ENCODE measurements around the gene KLHL33.

KLHL33 gene

DNA sequence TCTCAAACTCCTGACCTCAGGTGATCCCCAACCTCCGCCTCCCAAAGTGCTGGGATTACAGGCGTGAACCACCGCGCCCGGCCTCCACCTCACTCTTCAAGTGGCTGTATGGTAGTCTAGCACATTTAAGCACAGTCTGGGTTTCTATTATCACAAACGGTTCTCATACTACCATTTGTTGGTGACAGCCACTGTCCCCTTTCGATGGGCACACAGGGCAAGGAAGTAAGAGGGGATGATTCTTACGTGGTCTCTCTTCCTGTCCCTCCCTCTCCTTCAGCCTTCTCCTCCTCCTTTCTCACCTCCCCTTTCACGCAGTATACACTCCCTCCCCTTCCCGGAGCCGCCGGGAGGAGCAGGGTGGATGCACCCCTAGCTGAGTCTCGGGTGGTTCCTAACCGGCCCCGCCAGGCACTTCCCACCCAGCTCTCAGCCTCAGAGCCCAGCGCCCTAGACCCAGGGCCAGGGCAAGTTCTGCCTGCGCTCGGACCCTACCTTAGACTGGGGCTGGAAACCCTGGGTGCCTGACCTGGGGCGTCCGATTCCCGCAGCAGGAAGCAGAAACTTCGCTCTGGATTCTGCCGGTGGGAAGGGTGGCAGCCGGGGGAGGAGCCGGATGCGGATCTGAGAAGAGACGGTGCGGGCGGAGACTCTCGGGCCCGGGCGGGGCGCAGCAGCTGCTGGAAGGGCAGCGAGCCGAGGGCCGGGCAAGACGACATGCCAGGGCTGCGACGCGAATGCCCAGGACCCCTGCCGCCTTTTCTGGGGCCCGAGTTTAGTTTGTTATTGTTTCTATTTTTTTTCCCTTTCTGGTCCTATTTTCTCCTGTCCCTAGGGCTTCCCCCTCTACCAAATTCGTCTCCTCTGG lies 22.9 kb downstream of the KLHL33 start, which contains the start of gene TEP1 (continued):
- TF ChIP-seq ZBTB11 (tag by site-specific recombination; conservative IDR thresholded peaks at IDR 0.05; ENCODE audit: low read depth) (peak; percentile 91), GLI2 (tag by site-specific recombination; IDR thresholded peaks at IDR 0.05; ENCODE audit: borderline replicate concordance, low read depth) (no peak), ZFP41 (tag by site-specific recombination; IDR thresholded peaks at IDR 0.05; ENCODE audit: borderline replicate concordance) (no peak), ZNF596 (tag by site-specific recombination; IDR thresholded peaks at IDR 0.05) (no peak), ZNF776 (tag by site-specific recombination; IDR thresholded peaks at IDR 0.05; ENCODE audit: borderline replicate concordance) (no peak), ZNF530 (tag by site-specific recombination; IDR thresholded peaks at IDR 0.05; ENCODE audit: low read depth) (no peak), ZNF280D (tag by site-specific recombination; IDR thresholded peaks at IDR 0.05) (no peak), GLIS1 (tag by site-specific recombination; IDR thresholded peaks at IDR 0.05) (peak; percentile 57), ZIC2 (tag by site-specific recombination; IDR thresholded peaks at IDR 0.05) (peak; percentile 73), ZNF202 (tag by site-specific recombination; IDR thresholded peaks at IDR 0.05; ENCODE audit: borderline replicate concordance) (no peak), ZNF416 (tag by site-specific recombination; IDR thresholded peaks at IDR 0.05) (no peak), TCF7L2 (IDR thresholded peaks at IDR 0.05; ENCODE audit: borderline replicate concordance, low read depth, low read length) (no peak), ZNF626 (tag by site-specific recombination; IDR thresholded peaks at IDR 0.05) (no peak), KLF7 (tag by site-specific recombination; IDR thresholded peaks at IDR 0.05; ENCODE audit: borderline replicate concordance) (peak; percentile 70)
- TF ChIP-seq, protein P1, sequence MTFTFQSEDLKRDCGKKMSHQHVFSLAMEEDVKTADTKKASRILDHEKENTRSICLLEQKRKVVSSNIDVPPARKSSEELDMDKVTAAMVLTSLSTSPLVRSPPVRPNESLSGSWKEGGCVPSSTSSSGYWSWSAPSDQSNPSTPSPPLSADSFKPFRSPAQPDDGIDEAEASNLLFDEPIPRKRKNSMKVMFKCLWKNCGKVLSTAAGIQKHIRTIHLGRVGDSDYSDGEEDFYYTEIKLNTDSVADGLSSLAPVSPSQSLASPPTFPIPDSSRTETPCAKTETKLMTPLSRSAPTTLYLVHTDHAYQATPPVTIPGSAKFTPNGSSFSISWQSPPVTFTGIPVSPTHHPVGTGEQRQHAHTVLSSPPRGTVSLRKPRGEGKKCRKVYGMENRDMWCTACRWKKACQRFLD (tag by site-specific recombination; IDR thresholded peaks at IDR 0.05), result no peak

DNA sequence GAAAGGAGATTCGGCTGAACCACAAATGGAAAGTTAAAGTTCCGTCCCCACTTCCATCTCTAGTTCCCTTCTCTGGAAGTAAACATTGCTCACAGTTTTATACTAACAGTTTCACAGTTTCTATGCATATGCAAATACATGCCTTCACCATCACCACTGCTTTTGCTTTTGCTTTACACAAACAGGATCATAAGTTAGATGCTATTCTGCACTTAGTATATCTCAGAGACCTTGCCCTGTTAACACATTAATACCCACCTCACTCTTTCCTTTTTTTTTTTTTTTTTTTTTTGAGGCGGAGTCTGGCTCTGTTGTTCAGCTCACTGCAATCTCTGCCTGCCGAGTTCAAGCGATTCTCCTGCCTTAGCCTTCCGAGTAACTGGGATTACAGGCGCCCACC lies 23.6 kb downstream of the KLHL33 start:
- H3K4me1 ChIP-seq (ENCODE audit: control insufficient read depth, insufficient read depth, low read length), result peaks cover 15% of the 10 kb centered on the region
- H3K4me3 ChIP-seq (ENCODE audit: low read depth, low read length), result peak overlapping the region; percentile 85
- H3K36me3 ChIP-seq (ENCODE audit: control insufficient read depth in 2 of 2, insufficient read depth in 1 of 2, low read length in 2 of 2), result peaks cover 1 to 9% of the 10 kb centered on the region in 2 experiments; a peak in 2 of 3 replicates
- H3K27ac ChIP-seq (ENCODE audit: extremely low read depth, low read depth, low read length), result peak overlapping the region; percentile 79
- ChIA-PET POLR2A (interaction anchor here (0.6 to 2.8 kb wide), 10 partner anchors 10 to 395 kb away, joined by 3 to 32 read pairs (median 6); partner anchors contain the start of genes APEX1, OSGEP, PARP2 and PIP4P1), CTCF (interaction anchor here (0.6 kb wide), 1 partner anchor 43 kb away, joined by 3 read pairs; the partner anchor contains the start of gene APEX1)
- TF ChIP-seq, protein P2, sequence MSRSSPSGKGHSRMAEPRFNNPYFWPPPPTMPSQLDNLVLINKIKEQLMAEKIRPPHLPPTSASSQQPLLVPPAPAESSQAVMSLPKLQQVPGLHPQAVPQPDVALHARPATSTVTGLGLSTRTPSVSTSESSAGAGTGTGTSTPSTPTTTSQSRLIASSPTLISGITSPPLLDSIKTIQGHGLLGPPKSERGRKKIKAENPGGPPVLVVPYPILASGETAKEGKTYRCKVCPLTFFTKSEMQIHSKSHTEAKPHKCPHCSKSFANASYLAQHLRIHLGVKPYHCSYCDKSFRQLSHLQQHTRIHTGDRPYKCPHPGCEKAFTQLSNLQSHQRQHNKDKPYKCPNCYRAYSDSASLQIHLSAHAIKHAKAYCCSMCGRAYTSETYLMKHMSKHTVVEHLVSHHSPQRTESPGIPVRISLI (tag by site-specific recombination; IDR thresholded peaks at IDR 0.05), result peak; percentile 74
- no peak for TF ChIP-seq ZNF426 (tag by site-specific recombination; IDR thresholded peaks at IDR 0.05)
- no peaks in the 10 kb centered on the region for H3K9me3 ChIP-seq (ENCODE audit: control insufficient read depth, insufficient read depth, low read depth, low read length)
